Fibroblast of peridontal ligament (primary cell): ENCODE measurements around the gene RELT.
"Not testable (repeated sequence)": the region's sequence is repeated elsewhere in the genome, so short reads cannot be mapped to it uniquely, and the experiment has no call there.

Experiments
- DNase-seq: peaks from one replicate; pipeline ENCODE4 v3.0.0-alpha.2; 2010; ENCODE audit errors: extremely low read depth

The RELT gene

DNA sequence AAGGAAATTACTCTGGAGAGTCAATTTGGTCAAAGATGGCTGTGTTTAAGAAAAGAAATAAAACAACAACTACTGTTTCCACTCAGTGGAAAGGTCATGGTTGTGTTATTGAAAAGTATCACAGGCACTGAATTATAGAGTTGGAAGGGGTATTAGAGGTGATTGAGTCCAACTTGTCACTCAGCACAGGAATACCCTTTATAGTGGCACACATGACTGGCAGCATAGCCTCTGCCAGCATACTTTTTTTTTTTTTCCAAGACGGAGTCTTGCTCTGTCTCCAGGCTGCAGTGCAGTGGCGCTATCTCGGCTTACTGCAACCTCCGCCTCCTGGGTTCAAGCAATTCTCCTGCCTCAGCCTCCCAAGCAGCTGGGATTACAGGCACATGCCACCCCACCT lies 60.7 kb downstream of the RELT start:
- DNase-seq: not testable (repeated sequence)

DNA sequence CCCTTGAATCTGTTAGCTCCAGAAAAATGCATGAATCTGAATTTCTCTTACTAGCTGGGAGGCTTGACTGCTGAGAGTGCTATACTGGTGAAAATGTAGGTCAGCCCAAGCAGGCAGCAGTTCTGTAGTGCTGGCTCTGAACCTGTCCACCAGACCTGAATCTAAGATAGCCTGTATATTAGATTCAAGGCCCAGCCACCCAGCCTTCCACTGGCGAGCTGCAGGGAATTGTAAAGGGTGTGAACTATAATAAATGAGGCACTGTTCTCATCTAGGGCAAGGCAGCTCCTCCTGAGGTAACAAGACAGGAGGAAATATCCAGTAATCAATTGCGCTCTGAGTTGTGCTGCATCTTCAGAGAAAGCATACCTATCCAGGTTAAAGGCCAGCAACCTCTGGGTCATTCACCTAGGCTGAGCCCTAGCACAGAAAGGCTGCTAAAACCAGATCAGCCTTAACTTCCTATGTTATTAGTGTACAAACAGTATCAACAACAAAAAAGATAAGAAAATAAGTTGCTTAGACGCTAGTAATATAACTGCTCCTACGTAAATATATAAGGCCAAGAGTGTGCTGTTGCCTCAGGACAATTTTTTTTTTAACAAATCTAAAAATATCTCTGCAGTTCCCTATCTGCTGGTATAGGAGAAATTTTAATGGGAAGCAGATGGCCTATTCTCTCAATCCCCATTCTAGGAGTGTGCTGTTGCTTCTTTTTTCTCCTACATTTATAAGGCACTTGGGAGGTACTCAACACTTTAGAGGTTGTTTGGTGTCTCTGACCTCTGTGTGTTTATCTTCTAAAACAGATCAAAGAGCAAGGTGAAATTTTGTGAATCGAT lies 63.0 kb downstream of the RELT start:
- DNase-seq: peak; percentile 77

DNA sequence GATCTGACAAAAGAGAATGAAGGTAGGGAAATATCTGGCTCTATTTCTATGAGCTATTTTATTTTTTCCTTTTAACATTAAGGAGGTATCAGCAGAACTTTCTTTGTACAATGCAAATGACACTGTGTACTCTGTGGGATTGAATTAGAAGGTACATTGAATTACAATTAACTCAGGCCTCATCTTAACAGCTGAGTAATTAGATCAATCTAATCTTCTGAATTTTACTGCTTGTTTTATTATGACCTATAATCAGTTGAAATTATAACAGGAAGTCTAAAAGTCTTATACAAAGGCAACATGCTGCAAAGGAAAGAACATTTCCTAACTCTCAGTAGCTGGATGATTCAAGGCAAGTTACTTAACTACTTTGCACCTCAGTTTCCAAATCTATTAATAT lies 69.8 kb downstream of the RELT start:
- DNase-seq: no peak

DNA sequence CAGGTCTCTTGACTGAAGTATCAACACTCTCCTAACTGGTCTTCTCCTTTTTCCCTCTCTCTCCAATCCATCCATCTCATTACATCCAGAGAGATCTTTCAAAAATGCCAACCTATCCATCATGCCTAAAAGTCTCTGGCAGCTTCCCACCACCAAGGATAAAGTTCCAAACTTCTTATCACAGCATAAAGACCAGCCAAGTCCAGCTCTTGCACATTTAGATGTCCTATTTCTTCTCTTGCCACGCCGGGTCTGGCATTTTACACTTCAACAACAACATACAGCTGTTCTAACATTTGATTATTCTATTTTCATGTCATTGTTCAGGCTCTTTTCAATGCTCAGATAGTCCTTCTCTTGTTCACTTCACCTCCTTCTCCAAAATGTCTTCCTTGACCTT lies 70.6 kb downstream of the RELT start:
- DNase-seq: no peak
